ENCODE data around the gene WWP2. TPM values are rescaled to one million over a fixed set of nuclear protein-coding genes. Genes with fewer than 3 reads are reported as not detected.

The WWP2 gene
- total RNA-seq, 2 donors from 2014 or later: 144 to 146 TPM

GRCh38 chr16:69720822-69721430 lies 41.2 kb upstream of the WWP2 start:
- Histone ChIP-seq H3K27me3 (replicated peaks; ENCODE audit: insufficient read depth) (no peaks in the 10 kb centered on the region), H3K4me1 (ENCODE audit: control insufficient read depth in 1 of 2, low read depth in 2 of 2) (peaks cover 0 to 15% of the 10 kb centered on the region in 2 donors), H3K36me3 (peaks cover 14% of the 10 kb centered on the region), H3K4me3 (no peak overlapping the region), H3K27ac (no peak overlapping the region), H3K9me3 (no peaks in the 10 kb centered on the region)
- DNase-seq (ENCODE audit: low spot score) (no peak), ATAC-seq (ENCODE audit: insufficient number of reproducible peaks, low FRiP score, low read depth) (no peak)
- TF ChIP-seq CTCF (IDR thresholded peaks at IDR 0.05): no peak

GRCh38 chr16:69721441-69721957 lies 40.6 kb upstream of the WWP2 start:
- ATAC-seq (ENCODE audit: insufficient number of reproducible peaks, low FRiP score, low read depth) (no peak), DNase-seq (ENCODE audit: low spot score) (no peak)
- H3K27me3 ChIP-seq (replicated peaks; ENCODE audit: insufficient read depth): no peaks in the 10 kb centered on the region
- peaks cover 0 to 18% of the 10 kb centered on the region in 2 donors for H3K4me1 ChIP-seq (ENCODE audit: control insufficient read depth in 1 of 2, low read depth in 2 of 2)
- no peak for TF ChIP-seq CTCF (IDR thresholded peaks at IDR 0.05)
- no peak overlapping the region for H3K4me3 ChIP-seq
- no peak overlapping the region for H3K27ac ChIP-seq
- no peaks in the 10 kb centered on the region for H3K9me3 ChIP-seq
- peaks cover 14% of the 10 kb centered on the region for H3K36me3 ChIP-seq

- no peak for TF ChIP-seq CTCF (IDR thresholded peaks at IDR 0.05)
- DNase-seq (ENCODE audit: low spot score): no peak
- Histone ChIP-seq H3K9me3 (no peaks in the 10 kb centered on the region), H3K27me3 (replicated peaks; ENCODE audit: insufficient read depth) (no peaks in the 10 kb centered on the region), H3K36me3 (no peaks in the 10 kb centered on the region), H3K27ac (peak overlapping the region; percentile 67 to 70), H3K4me1 (ENCODE audit: control insufficient read depth in 1 of 2, low read depth in 2 of 2) (peaks cover 2 to 33% of the 10 kb centered on the region in 2 donors), H3K4me3 (peak overlapping the region; percentile 71)
- ATAC-seq (ENCODE audit: insufficient number of reproducible peaks, low FRiP score, low read depth): no peak
Measured at GRCh38 chr16:69724414-69724873, 37.7 kb upstream of the WWP2 start.

GRCh38 chr16:69724981-69725479 lies 37.1 kb upstream of the WWP2 start:
- no peak for DNase-seq (ENCODE audit: low spot score)
- Histone ChIP-seq H3K36me3 (no peaks in the 10 kb centered on the region), H3K9me3 (no peaks in the 10 kb centered on the region), H3K4me1 (ENCODE audit: control insufficient read depth in 1 of 2, low read depth in 2 of 2) (peaks cover 2 to 33% of the 10 kb centered on the region in 2 donors), H3K4me3 (peak overlapping the region; percentile 71), H3K27me3 (replicated peaks; ENCODE audit: insufficient read depth) (no peaks in the 10 kb centered on the region), H3K27ac (peak overlapping the region; percentile 67 to 70)
- no peak for ATAC-seq (ENCODE audit: insufficient number of reproducible peaks, low FRiP score, low read depth)
- TF ChIP-seq CTCF (IDR thresholded peaks at IDR 0.05): no peak

GRCh38 chr16:69725480-69726312 lies 36.4 kb upstream of the WWP2 start:
- TF ChIP-seq CTCF (IDR thresholded peaks at IDR 0.05): no peak
- H3K36me3 ChIP-seq: no peaks in the 10 kb centered on the region
- H3K27ac ChIP-seq: peak overlapping the region; percentile 67 to 70
- H3K27me3 ChIP-seq (replicated peaks; ENCODE audit: insufficient read depth): no peaks in the 10 kb centered on the region
- DNase-seq (ENCODE audit: low spot score): no peak
- no peaks in the 10 kb centered on the region for H3K9me3 ChIP-seq
- ATAC-seq (ENCODE audit: insufficient number of reproducible peaks, low FRiP score, low read depth): no peak
- peaks cover 2 to 33% of the 10 kb centered on the region in 2 donors for H3K4me1 ChIP-seq (ENCODE audit: control insufficient read depth in 1 of 2, low read depth in 2 of 2)
- H3K4me3 ChIP-seq: peak overlapping the region; percentile 71

All from thoracic aorta (tissue), 2 donors.